ENCODE results near the gene ST6GALNAC1. TPM values are rescaled to one million over a fixed set of nuclear protein-coding genes. Genes with fewer than 3 reads are reported as not detected.
"Not testable (repeated sequence)": the region's sequence is repeated elsewhere in the genome, so short reads cannot be mapped to it uniquely, and the experiment has no call there.

The ST6GALNAC1 gene
- total RNA-seq, 1 donor from 2014 or later = 3.2 TPM

DNA sequence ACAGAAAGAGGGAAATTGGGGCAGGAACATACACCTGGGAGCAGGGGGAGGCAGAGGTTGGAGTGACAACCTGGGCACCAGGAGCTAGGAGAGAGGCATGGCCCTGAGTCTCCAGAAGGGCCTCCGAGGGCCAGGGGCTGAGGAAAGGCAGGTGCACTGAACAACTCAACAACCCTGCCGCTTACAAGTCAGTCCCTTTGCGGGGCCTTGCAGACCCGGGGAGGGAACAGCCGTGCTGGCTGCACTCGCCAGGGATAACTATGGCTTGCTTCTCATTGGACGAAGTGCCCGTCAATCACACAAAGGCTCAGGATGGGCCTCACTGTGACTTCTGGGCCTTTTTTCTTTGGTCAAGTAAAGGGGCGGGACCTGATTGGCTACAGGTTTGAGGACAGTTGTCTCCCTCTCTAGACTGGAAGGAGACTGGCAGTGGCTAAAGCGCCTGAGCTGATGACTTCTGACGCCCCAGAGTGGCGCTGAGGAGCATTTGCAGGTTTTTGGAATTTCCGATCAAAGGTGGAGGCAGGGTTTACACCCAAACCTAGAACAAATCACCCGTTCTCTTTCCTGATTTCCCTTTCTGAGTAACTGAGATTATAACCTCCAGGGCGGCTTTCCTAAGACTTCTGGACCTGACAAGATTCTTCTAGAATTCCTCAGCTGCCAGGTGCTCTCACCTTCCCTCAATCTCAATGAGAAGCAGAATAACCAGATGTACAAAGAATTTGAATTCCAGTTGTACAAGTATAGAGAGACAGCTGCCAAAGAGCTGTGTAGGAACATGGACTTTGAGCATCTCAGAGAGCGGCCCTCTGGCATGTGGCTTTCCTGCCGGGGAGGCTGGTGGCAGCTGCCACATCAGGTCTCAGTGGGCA, 30.3 kb downstream of the ST6GALNAC1 start:
- intact Hi-C loops (cut with micrococcal nuclease) = no loop called here

- intact Hi-C loops (cut with micrococcal nuclease) = no loop called here
Measured at GRCh38 chr17:76612465-76612864, 31.1 kb downstream of the ST6GALNAC1 start.

- intact Hi-C loops (cut with micrococcal nuclease) = no loop called here
Measured at GRCh38 chr17:76611758-76612157, 31.8 kb downstream of the ST6GALNAC1 start.

DNA sequence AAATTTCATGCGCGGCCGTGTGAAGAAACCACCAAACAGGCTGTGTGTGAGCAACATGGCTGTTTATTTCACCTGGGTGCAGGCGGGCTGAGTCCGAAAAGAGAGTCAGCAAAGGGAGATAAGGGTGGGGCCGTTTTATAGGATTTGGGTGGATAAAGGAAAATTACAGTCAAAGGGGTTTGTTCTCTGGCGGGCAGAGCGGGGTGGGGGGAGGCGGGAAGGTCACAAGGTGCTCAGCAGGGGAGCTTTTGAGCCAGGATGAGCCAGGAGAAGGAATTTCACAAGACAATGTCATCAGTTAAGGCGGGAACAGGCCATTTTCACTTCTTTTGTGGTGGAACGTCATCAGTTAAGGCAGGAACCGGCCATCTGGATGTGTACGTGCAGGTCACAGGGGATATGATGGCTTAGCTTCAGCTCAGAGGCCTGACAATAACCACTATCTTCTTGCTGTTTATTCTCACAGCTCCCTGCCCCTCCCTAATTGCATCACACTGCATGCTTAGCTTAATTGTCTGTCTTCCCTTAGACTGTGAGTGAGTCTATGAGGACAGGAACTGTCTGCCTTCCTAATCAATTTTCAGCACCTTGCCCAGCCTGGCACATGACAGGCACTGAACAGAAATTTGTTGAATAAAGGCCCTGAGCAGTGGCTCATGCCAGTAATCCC, 32.3 kb downstream of the ST6GALNAC1 start:
- intact Hi-C loops (cut with micrococcal nuclease) = not testable (repeated sequence)

DNA sequence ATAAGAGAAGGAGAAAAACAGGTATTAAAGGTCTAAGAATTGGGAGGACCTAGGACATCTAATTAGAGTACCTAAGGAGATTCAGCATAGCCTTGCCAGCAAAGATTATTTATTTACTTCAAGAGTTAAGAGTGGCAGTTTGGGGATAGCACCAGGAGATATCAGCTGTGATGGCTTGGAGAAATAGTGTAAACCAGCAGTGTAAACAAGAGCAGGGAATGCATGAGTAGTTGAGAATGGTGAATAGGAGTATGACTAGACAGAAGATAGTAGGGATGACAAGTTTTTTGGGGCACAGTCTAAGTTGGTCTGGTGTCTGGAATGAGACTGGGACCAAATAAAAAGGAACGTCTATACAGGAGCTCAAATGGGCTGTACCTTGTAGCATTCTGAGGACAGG, 36.9 kb downstream of the ST6GALNAC1 start:
- intact Hi-C loops (cut with micrococcal nuclease) = not testable (repeated sequence)

DNA sequence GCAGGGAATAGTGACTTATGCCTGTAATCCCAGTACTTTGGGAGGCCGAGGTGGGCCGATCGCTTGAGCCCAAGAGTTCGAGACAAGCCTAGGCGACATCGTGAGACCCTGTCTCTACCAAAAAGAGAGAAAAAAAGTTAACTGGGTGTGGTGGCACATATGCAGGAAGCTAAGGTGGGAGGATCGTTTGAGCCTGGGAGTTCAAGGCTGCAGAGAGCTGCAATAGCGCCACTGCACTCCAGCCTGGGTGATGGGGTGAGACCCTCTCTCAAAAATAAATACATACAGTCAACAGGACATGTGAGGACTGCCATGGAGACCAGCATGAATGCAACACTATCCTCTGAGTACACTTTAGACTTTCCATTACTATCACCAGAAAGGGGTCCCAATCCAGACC, 42.5 kb downstream of the ST6GALNAC1 start:
- intact Hi-C loops (cut with micrococcal nuclease) = no loop called here

GRCh38 chr17:76599694-76600460, 43.7 kb downstream of the ST6GALNAC1 start:
- intact Hi-C loops (cut with micrococcal nuclease) = no loop called here

- intact Hi-C loops (cut with micrococcal nuclease) = no loop called here
Measured at GRCh38 chr17:76598004-76598439, 45.5 kb downstream of the ST6GALNAC1 start.

DNA sequence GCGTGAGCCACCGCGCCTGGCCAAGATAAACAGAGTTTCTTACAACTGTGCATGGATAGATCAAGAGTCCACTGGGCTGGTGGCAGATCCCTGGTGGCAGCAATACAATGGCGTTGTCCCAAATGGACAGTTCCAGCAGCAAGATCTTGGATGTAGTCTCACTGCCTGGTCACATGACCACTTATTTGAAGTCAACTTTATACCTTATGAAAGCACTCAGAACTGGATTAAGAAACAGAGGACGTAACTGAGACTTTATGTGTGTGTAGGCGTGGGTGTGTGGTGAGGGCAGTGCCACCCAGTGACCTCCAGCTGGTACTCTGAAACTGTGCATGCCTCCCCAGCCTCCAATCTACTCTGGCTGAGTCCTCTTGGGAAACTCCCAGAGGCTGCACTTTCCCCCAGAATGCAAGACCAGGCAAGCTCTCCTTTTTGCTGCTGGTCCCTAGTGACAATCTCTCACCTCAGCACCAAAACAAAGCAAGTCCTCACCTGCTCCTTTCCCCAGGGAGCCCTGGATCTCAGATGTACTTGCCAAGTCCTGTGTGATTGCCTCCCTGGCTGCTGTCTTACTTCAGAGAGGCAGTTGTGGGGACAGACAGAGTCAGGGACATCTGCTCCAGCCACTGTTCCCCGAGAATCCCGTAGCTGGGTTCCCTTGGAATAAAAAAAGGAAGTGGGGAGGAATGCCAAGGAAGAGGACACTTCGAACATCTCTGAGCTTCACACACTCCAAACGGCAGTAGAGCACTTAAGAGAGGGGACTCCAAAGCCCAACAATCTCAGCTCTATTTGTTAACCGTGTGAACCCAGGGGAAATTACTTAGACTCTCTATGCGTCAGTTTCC, 46.2 kb downstream of the ST6GALNAC1 start:
- intact Hi-C loops (cut with micrococcal nuclease) = no loop called here

DNA sequence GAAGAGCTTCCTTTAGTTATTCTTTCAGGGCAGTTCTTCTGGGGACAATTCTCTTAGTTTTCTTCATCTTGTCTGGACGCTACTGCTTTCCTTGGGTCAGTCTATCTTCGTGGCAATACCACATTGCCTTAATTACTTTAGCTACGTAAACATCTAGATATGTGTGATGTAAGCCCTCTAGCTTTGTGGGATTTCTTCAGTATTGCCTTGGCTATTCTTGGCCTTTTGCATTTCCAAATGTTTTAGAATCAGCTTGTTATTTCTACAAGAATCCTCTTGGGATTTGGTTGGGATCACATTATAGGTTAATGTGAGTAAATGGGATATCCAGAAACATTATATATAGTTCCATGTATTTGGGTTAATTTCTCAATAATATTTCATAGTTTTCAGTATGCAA, 48.9 kb downstream of the ST6GALNAC1 start:
- intact Hi-C loops (cut with micrococcal nuclease) = no loop called here

DNA sequence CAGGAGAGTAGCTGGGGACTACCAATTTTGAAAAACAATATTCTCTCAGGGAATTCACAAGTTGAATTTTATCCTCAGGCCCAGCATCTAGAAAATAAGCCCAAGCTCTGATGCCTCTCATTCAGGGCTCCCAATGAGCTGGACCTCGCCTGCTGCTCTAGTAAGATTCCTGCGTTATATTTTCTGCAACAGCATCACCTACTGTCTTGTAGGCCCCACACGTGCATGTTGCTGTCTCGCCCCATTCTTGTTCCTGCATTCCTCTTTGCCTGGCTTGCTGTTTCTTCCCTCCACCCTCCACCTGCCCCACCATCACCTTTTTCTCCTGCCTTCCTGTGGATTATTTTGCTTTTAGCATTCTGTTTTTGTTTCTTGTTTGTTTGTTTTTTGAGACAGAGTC, 49.6 kb downstream of the ST6GALNAC1 start:
- intact Hi-C loops (cut with micrococcal nuclease) = no loop called here

DNA sequence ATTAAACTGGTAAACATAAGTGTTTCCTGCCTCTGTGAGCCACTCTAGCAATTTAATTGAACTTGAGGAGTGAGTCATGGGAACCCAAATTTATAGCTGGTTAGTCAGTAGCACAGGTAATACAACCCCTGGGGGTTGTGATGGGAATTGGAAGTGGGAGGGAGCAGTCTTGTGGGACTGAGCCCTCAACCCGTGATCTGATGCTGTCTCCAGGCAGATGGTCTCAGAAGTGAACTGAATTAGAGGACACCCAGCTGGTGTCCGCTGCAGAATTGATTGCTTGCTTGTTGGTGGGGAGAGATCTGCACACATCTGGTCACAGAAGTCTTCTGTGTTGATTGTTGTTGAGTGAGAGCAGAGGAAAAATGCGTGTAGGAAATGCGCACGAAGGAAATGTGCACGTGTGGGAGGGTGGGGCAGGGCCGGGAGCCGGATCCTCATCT, 50.2 kb downstream of the ST6GALNAC1 start:
- intact Hi-C loops (cut with micrococcal nuclease) = no loop called here

GRCh38 chr17:76588182-76588581, 55.4 kb downstream of the ST6GALNAC1 start:
- intact Hi-C loops (cut with micrococcal nuclease) = no loop called here

DNA sequence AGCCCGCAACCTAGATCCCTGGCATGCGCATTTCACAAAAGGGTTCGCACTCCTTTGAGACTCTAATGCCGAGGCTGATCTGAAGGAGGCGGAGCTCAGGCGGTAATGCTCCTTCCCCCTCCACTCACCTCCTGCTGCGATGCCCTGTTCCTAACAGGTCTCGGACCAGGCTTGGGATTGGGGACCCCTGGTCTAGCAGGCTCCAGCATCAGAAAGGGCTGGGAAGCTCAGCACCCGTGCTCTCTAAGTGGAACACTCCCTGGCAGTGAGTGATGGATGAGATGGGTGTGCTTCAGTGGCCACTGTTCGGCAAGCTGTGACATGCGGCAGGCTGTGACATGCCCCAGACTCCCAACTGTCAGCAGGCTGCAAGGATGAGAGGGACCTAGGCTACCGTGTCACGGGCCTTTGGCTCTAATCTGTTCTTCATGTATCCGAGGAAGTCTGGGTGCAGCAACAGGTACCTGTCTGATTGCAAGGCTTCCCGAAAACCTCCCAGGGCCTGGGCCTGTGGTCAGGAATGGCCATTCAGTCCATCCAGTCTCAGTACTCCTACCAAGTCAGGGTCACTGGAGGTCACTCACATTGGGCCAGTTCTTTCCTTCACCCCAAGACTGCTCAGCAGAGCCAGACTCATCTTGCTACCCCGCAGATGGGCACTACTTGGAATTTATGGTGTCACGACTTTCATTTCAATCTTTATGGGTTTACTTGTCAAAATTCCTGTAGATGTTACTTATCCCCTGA, 56.6 kb downstream of the ST6GALNAC1 start:
- intact Hi-C loops (cut with micrococcal nuclease) = no loop called here

DNA sequence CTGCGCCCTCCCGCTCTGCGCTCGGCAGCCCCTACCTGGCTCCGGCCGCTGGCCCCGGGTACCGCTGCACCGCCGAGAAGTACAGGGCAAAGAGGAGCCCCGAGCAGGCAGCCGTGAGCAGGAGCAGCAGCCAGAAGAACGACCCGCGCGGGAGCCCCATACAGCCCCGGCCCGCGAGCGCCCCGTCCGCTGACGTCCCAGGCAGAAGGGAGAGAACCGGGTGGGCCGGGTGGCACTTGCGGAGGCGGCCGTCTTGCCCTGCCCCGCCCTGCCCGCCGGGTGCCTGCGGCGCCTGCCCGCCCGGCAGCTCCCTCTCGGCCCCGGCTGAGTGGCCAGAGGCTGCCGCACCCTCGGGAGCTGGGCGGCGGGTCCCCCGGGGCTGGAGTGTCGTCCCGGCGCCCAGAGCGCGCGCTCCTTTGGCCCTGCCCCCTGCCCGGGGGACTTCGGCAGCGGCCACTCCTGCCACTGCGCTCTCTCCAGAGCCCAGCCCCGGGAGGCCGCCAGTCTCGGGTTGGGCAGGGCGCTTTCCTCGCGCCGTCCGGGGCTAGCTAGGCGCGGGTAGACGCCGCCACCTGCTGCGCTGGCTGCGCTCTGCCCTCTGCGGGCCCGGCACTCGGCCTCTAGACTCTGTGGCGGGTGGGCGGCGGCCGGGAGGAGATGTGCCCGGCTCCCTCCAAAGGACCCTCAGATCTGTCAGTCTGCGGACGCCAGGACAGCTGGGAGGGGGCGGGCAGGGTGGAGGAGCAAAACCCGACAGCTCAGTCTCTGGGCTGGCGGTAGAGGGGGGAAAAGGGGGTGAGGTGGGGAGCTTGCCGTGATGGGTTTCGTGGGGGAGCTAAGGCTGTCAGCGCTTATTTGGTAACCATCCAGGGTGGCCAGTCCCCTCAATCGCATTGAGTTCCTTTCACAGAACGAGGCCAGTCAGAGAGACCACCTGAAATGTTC, 57.6 kb downstream of the ST6GALNAC1 start, which contains the start of gene ST6GALNAC2:
Gene ST6GALNAC2, minus strand, starts transcription at position 212 of the 945 bp plus-strand sequence. Its CDS starts 52 bp downstream, at position 160.
- intact Hi-C loops (cut with micrococcal nuclease) = loop anchor here (2.0 kb wide), 1 partner anchor 63 kb away; no protein-coding TSS in a partner anchor

GRCh38 chr17:76585033-76585648, 58.4 kb downstream of the ST6GALNAC1 start:
- intact Hi-C loops (cut with micrococcal nuclease) = loop anchor here (2.0 kb wide), 1 partner anchor 62 kb away; no protein-coding TSS in a partner anchor

DNA sequence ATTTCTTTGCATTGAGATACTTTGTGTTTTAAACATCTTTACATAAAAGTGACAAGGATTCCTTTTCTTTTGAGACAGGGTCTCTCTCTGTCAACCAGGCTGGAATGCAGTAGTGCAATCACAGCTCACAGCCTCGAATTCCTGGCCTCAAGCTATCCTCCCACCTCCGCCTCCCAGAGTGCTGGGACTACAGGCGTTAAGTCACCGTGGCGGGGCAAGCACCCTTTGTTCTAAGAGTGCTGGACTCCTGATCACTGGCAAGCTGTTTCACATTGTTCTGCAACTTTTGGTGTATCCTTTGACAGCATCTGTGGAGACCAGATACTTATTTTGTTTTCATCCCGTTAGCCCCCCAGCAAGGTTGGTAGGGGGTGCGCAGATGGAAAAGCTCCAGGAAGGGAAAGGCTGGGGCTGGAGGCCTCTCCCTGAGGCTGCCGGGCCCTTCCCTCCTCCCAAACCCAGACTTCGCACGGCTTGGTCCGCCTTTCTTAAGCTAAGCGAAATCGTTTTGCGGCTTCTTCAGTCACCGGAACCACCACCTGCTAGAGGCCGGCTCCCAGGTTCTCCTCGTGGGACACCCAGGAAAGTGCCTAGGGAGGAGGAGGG, 59.0 kb downstream of the ST6GALNAC1 start:
- intact Hi-C loops (cut with micrococcal nuclease) = loop anchor here (2.0 kb wide), 1 partner anchor 62 kb away; no protein-coding TSS in a partner anchor

DNA sequence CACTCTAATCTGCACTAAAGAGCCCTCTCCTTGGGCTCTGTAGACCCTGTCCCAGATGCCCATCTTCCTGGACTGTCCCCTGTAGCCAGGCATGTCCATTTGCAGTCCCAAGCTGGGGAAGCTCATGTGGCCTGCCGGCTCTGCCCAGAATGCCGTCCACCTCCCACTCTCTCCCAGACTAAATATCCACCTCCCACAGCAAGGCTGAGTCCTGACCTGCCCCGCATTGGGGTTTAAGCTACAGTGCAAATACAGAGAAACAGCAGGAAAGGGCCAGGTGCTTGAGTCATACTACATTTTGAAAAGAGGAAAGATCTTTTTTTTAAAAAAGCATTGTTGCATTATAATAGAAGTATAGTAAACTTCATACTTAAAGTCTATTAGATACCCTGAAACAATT, 60.9 kb downstream of the ST6GALNAC1 start:
- intact Hi-C loops (cut with micrococcal nuclease) = no loop called here
